Thyroid gland (tissue), 4 donors: ENCODE measurements around the gene EYA4.

Experiments used
- CTCF ChIP-seq, 6 experiments: fragments of 200-600 bp in 3 of 6; fragments of 450-650 bp in 3 of 6; sonication (generic) in 3 of 6; IDR thresholded peaks; one replicate each; pipeline ENCODE4 v1.5.1; 2016 to 2019; ENCODE audit warnings: antibody characterized with exemption in 6 of 6, mild to moderate bottlenecking in 2 of 6, inconsistent platforms in 1 of 6, moderate library complexity in 1 of 6
- POLR2A ChIP-seq, 2 donors: fragments of 450-650 bp; IDR thresholded peaks; one replicate each; pipeline ENCODE4 v1.6.1; 2017; ENCODE audit warnings: antibody characterized with exemption in 2 of 2, mild to moderate bottlenecking in 2 of 2, moderate library complexity in 1 of 2

DNA sequence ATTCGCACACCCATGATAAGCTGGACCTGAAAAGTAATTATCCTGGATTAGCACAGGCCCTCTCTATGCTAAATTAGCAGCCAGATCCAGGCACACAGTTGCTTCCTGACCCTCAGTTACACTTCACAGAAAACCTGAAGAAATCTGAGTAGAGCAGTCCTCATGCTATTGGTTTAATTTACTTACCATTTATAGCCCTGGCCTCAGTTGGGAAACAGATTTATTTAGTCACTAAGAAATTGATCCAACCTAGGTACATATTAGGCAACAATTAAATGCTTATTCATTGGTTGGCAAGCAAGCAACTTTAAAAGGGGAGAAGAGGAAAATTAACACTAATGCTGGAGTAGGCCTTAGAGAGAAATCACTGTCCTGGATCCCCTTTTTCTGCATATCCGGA, 15.6 kb upstream of the EYA4 start:
- TF ChIP-seq POLR2A (IDR thresholded peaks at IDR 0.05) (no peak), CTCF (IDR thresholded peaks at IDR 0.05) (no peak)
